Measurements from ENCODE around the gene APOL6. TPM values are rescaled to one million over a fixed set of nuclear protein-coding genes. Genes with fewer than 3 reads are reported as not detected.

APOL6 gene
- total RNA-seq, 2 donors from 2014 or later: 8.7 to 14.6 TPM

DNA sequence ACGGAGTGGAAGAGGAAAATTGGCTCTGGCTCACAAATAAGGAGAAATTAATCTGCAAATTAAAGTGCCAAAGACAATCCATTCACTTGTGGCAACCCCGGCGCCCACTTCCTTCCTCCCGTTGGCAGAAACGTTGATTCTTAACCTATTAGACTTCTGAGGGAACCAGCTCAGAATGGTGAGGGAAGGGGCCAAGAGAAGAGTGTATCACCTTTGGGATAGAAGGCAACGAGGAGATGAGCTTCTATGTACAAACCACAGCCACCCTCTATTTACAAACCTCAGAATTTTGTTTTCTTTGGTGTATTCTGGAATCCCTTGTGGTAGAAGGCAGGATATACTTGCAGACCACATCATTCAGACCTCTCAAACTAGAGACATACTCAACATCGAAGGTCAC is 32.2 kb upstream of the APOL6 start:
- Histone ChIP-seq H3K36me3 (no peaks in the 10 kb centered on the region), H3K4me1 (replicated peaks) (no peaks in the 10 kb centered on the region), H3K27me3 (replicated peaks; ENCODE audit: insufficient read depth) (no peaks in the 10 kb centered on the region), H3K27ac (no peak overlapping the region), H3K4me3 (no peak overlapping the region), H3K9me3 (no peaks in the 10 kb centered on the region)
- TF ChIP-seq POLR2AphosphoS5 (IDR thresholded peaks at IDR 0.05) (no peak), POLR2A (IDR thresholded peaks at IDR 0.05) (no peak)
- TF ChIP-seq, protein P1, sequence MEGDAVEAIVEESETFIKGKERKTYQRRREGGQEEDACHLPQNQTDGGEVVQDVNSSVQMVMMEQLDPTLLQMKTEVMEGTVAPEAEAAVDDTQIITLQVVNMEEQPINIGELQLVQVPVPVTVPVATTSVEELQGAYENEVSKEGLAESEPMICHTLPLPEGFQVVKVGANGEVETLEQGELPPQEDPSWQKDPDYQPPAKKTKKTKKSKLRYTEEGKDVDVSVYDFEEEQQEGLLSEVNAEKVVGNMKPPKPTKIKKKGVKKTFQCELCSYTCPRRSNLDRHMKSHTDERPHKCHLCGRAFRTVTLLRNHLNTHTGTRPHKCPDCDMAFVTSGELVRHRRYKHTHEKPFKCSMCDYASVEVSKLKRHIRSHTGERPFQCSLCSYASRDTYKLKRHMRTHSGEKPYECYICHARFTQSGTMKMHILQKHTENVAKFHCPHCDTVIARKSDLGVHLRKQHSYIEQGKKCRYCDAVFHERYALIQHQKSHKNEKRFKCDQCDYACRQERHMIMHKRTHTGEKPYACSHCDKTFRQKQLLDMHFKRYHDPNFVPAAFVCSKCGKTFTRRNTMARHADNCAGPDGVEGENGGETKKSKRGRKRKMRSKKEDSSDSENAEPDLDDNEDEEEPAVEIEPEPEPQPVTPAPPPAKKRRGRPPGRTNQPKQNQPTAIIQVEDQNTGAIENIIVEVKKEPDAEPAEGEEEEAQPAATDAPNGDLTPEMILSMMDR (IDR thresholded peaks at IDR 0.05): no peak
- DNase-seq (ENCODE audit: low spot score): no peak
- WGBS: 77% methylated on average over 7 of the region's 7 CpGs
- intact Hi-C loops (cut with DNase I): no loop called here

DNA sequence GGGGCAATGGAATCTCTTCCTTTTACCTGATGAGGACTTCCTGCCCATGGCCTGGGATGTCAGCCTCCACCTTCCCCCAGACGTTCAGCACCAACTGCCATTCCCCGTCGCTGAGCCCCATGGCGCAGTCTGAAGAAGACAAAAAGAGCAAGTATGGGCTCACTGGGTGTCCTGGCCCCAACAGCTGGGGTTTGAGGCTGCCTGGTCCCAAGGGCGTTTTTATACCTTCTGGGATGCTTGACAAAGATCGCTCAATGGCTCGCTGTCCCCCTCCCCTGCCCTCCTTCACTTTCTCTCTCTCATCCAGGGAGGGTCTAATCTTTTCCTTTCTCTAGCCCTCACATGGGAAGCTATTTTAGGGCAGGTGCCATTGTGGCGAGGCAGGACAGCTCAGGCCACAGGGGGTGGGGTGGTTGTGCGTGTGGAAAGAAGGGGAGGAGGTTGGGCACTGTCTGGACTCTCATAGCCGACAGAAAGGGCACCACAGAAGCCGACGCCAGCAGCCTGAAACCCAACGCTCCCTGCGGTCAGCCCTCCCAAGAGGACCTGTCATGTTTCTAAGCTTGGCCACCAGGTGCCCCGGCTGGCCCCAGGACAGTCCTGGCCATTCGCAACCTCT is 31.0 kb upstream of the APOL6 start, which contains the start of gene MB:
Gene MB (minus strand): TSS at position 193 of the 619 bp plus-strand sequence. CDS start 72 bp downstream, at position 121.
- Histone ChIP-seq H3K4me1 (replicated peaks) (peaks cover 7% of the 10 kb centered on the region), H3K36me3 (no peaks in the 10 kb centered on the region), H3K27ac (no peak within 1 kb of the TSS), H3K9me3 (no peaks in the 10 kb centered on the region), H3K27me3 (replicated peaks; ENCODE audit: insufficient read depth) (no peaks in the 10 kb centered on the region), H3K4me3 (no peak within 1 kb of the TSS)
- 85% methylated on average over 16 of the region's 16 CpGs for WGBS
- TF ChIP-seq, protein P1 (IDR thresholded peaks at IDR 0.05): no peak
- TF ChIP-seq POLR2A (IDR thresholded peaks at IDR 0.05): no peak
- no peak for DNase-seq (ENCODE audit: low spot score)
- intact Hi-C loops (cut with DNase I): no loop called here

DNA sequence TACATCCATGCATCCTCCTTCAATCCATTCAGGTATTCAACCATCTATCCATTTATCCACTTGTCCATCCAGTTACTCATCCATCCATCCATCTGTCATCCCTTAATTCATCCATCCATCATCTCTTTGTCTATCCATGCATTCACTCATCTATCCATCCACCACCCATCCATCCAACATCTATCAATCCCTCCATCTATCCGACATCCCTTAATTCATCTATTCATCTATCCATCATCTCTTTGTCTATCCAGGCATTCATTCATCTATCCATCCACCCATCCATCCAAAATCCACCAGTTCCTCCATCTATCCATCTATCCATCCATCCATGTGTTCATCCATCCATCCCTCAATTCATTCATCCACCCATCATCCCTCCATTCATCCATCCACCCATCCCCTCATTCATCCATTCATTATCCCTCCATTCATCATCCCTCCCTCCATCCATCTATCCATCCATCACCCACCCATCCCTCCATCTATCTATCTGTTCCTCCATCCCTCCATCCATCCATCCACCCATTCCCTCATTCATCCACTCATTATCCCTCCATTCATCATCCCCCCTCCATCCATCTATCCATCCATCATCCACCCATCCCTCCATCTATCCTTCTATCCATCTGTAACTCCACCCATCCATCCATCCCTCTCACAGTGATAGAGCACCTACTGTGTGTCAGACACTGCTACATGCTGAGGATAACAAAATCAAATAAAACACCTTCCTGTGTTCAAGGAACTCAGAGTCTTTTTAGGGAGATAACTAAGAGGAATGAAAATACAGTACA is 29.6 kb upstream of the APOL6 start:
- no peak overlapping the region for H3K4me3 ChIP-seq
- no peak for TF ChIP-seq POLR2A (IDR thresholded peaks at IDR 0.05)
- TF ChIP-seq, protein P1 (IDR thresholded peaks at IDR 0.05): no peak
- TF ChIP-seq POLR2AphosphoS5 (IDR thresholded peaks at IDR 0.05): no peak
- 100% methylated on average over 1 of the region's 1 CpG for WGBS
- no peak overlapping the region for H3K27ac ChIP-seq
- intact Hi-C loops (cut with DNase I): no loop called here
- no peaks in the 10 kb centered on the region for H3K36me3 ChIP-seq
- no peak for DNase-seq (ENCODE audit: low spot score)
- H3K9me3 ChIP-seq: no peaks in the 10 kb centered on the region
- H3K27me3 ChIP-seq (replicated peaks; ENCODE audit: insufficient read depth): no peaks in the 10 kb centered on the region
- peaks cover 11% of the 10 kb centered on the region for H3K4me1 ChIP-seq (replicated peaks)

DNA sequence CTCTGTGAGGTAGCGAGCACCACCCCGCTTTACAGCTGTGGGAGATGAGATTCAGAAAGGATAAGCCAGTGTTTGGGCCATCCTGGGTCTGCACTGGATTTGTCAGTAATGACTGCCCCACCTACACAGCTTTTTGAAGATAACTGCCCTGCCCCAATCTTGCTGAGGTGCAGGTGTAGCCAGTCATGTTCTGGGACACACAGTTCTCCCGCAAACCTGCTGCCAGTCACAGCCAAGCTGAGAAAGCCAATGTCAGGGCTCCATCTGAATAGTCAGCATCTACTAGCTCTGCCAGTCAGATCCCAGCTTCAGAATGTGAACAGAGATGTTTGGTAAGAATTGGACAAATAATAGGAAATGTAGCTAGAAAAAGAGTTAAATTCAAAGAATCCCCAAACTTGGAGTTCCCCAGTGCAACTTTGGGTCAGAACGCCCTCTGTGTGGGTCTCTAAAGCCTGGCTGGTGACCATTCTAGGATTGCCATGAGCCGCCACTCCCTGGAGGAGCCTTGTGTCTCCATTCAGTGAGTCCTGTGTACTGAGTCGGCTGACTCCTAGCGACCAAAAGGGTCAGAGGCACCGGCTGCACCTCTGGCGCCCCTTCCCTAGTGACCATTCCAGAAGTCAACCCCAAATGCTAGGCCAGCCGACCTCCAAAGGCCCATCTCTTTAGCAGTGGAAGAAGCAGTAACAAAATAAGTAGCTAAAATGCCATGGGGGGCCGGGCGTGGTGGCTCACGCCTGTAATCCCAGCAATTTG is 28.7 kb upstream of the APOL6 start:
- TF ChIP-seq POLR2AphosphoS5 (IDR thresholded peaks at IDR 0.05) (no peak), POLR2A (IDR thresholded peaks at IDR 0.05) (no peak)
- TF ChIP-seq, protein P1 (IDR thresholded peaks at IDR 0.05): no peak
- WGBS: 90% methylated on average over 13 of the region's 13 CpGs
- intact Hi-C loops (cut with DNase I): no loop called here
- Histone ChIP-seq H3K36me3 (no peaks in the 10 kb centered on the region), H3K27ac (no peak overlapping the region), H3K9me3 (no peaks in the 10 kb centered on the region), H3K4me1 (replicated peaks) (peaks cover 11% of the 10 kb centered on the region), H3K27me3 (replicated peaks; ENCODE audit: insufficient read depth) (no peaks in the 10 kb centered on the region), H3K4me3 (no peak overlapping the region)
- DNase-seq (ENCODE audit: low spot score): no peak

Data from prostate gland (tissue), 2 donors.